Germinal center (tissue), 1 donor: ENCODE data around the gene RRAGC.
"Not testable (repeated sequence)": the region's sequence is repeated elsewhere in the genome, so short reads cannot be mapped to it uniquely, and the experiment has no call there.

Experiments used
- DNase-seq: peaks from one replicate; pipeline ENCODE4 v3.0.0; 2012; ENCODE audit warnings: mixed read lengths, low spot score

Gene RRAGC

GRCh38 chr1:38817267-38818174 is 42.1 kb downstream of the RRAGC start:
- DNase-seq, result no peak

GRCh38 chr1:38815903-38816627 is 43.5 kb downstream of the RRAGC start:
- DNase-seq, result no peak

GRCh38 chr1:38814984-38815464 is 44.5 kb downstream of the RRAGC start:
- no peak for DNase-seq

GRCh38 chr1:38814444-38814983 is 45.1 kb downstream of the RRAGC start:
- DNase-seq, result no peak

GRCh38 chr1:38812981-38813380 is 46.6 kb downstream of the RRAGC start:
- DNase-seq, result no peak

GRCh38 chr1:38811466-38811865 is 48.1 kb downstream of the RRAGC start:
- DNase-seq, result not testable (repeated sequence)

- DNase-seq, result no peak
Observed at GRCh38 chr1:38806090-38806489, 53.5 kb downstream of the RRAGC start.

- no peak for DNase-seq
Observed at GRCh38 chr1:38805036-38805435, 54.5 kb downstream of the RRAGC start.

GRCh38 chr1:38804062-38804886 is 55.3 kb downstream of the RRAGC start:
- DNase-seq, result peak; percentile 24

GRCh38 chr1:38803647-38804046 is 55.9 kb downstream of the RRAGC start:
- DNase-seq, result no peak

GRCh38 chr1:38800720-38801671 is 58.6 kb downstream of the RRAGC start:
- DNase-seq, result no peak

GRCh38 chr1:38793299-38793698 is 66.3 kb downstream of the RRAGC start:
- DNase-seq, result no peak

- DNase-seq, result no peak
Observed at GRCh38 chr1:38791892-38792291, 67.7 kb downstream of the RRAGC start.

GRCh38 chr1:38791164-38791515 is 68.4 kb downstream of the RRAGC start:
- no peak for DNase-seq

GRCh38 chr1:38790422-38791163 is 69.0 kb downstream of the RRAGC start:
- DNase-seq, result no peak

- DNase-seq, result no peak
Observed at GRCh38 chr1:38789498-38790169, 69.9 kb downstream of the RRAGC start.

- DNase-seq, result no peak
Observed at GRCh38 chr1:38788341-38789336, 70.9 kb downstream of the RRAGC start.
